ENCODE data around the gene DPH2. TPM values are rescaled to one million over a fixed set of nuclear protein-coding genes. Genes with fewer than 3 reads are reported as not detected.

The DPH2 gene
- total RNA-seq, 1 experiment from 2014 or later, result 28.5 TPM

DNA sequence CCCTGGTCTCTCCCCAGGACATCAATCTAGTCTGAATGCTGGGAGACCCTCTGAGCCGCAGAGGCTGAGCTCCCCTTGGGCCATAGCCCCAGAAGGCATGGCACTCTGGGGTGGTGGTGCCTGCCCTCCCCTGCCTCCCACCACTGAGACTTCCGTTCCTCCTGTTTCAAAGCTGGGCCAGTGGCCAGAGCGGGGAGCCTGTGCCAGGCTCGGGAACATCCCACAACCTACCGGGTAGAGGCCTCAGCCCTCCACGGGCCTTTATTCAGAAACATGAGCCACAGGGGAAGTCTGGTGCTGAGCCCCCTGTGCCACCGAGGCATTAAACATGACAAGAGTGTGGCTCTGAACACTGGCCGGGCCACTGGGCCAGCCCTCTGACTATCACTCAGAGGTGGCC, 29.6 kb downstream of the DPH2 start:
- DNase-seq (ENCODE audit: low spot score), result no peak

DNA sequence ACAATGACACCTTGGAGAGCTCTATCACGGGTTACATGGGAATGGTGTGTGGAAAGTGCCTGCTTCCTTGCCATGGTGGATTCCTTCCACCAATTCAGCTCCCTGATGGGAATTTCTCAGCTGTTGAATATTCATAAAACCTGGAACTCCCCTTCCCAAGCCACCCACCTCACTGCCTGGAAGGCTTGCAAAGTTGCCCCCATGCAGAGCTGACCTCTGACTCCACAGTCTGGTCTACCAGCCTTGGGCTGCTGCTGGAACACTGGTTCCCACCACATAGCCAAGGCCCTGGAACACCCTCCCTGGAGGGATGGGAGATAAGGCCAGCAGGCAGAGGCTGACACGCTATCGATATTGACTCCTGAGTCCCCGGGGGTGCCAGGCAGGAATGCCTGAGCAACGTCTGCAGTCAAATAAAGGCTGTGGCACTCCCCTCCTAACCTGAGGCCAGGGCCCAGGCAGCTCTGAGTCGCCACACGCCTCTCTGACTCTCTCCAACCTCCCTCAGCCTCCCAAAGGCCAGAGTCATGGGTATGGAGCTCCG, 30.4 kb downstream of the DPH2 start:
- no peak for DNase-seq (ENCODE audit: low spot score)

DNA sequence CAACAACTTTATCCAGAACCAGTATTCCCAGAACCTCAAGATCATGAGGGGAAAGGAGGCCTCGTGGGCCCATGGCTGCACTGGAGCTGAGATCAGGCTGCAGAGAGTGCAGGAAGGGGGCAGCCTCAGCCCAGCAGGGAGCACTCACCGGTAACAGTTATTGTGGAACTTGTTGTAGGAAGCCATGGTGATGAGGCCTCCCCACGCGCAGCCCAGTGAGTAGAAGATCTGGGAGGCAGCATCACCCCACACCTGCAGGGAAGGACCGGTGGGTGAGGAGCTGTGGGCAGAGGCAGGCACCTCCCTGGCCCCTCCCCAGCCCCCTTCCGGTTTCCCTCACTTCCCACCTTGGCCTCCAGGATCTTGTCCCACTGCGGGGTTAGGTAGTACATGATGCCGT, 32.4 kb downstream of the DPH2 start:
- no peak for DNase-seq (ENCODE audit: low spot score)

DNA sequence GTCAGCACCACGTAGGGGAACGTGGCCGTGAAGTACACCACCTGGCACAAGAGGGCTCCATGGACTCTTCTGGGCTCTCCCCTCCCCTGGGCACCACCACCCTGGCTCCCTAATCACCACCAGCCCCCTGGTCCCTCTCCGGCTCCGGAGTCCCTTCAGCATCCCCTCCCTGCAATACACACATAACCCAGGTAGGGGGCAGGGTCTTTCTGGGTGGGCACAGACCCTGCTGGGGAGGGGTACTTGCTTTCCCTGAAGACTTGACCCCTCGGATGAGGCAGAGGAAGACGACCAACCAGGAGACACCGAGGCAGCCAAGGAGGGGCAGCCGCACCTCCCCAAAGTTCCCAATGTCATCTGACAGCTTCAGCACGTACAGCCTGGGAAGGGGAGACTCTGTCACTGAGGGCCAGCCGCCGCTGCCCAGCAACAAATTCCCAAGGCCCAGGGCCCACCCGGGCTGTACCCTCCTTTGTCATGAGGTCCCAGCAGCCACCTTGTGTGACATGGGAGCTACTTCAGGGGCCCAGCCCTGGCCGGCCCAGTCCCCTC, 32.9 kb downstream of the DPH2 start:
- DNase-seq (ENCODE audit: low spot score), result no peak

DNA sequence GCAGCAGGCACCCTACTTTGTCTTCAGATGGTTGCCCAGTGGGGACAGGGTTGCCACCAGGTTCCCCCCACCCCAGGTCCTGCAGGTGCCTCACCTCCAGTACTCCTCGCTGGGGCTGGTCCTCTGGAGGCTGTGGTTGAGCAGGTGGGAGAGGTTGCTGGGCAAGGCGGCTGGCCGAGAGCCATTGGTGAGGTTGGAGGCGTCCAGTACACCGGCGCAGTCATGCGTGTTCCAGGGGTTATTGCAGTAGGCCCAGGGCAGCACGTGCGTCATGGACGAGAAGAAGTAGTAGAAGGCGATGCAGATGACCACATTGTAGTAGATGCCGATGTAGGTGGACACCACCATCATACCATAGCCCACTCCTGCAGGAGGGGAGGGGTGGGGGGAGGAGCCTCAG, 38.4 kb downstream of the DPH2 start:
- DNase-seq (ENCODE audit: low spot score), result no peak

DNA sequence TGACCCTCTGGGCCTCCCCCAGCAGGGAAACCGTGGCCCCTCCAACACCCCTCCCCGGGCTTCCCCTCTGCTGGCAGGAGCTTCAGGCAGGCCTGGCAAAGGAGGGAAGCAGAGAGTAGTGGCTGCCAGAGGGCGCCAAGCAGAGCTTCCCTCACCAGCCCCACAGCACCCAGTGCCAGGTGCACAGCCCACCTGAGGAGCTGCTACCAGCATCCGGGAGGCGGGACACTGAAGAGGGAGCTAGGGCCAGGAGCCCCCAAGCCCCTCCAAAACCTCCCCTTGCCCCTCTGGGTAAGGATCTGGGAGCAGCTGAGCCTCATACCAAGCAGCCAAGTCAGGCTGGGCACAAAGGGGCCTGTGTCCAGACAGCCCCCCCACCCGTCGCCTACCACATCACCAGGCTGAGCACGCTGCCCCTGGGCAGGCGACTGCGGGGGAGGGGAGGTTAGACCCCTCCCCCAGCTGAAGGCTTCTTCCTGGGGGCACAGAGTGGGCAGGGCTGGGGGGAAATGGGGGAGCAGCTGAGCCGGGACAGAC, 41.2 kb downstream of the DPH2 start:
- DNase-seq (ENCODE audit: low spot score), result no peak

DNA sequence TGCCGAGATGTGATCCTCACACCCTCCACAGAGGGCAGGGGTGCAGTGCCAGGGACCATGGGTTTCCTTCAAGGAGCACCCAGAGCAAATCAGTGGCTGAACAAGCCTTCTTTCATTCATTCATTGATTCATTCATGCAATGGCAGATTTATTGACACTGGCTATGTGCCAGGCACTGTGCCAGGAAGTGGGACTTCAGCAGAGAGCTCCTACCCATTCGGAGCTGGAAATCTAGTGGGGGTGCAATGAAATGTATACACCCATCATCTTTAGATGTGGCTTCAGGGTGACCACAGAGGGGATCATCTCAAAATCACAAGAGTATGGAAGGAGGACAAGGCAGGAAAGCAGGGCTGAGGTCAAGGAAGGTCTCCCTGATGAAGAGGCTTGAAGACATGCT, 42.6 kb downstream of the DPH2 start:
- no peak for DNase-seq (ENCODE audit: low spot score)

DNA sequence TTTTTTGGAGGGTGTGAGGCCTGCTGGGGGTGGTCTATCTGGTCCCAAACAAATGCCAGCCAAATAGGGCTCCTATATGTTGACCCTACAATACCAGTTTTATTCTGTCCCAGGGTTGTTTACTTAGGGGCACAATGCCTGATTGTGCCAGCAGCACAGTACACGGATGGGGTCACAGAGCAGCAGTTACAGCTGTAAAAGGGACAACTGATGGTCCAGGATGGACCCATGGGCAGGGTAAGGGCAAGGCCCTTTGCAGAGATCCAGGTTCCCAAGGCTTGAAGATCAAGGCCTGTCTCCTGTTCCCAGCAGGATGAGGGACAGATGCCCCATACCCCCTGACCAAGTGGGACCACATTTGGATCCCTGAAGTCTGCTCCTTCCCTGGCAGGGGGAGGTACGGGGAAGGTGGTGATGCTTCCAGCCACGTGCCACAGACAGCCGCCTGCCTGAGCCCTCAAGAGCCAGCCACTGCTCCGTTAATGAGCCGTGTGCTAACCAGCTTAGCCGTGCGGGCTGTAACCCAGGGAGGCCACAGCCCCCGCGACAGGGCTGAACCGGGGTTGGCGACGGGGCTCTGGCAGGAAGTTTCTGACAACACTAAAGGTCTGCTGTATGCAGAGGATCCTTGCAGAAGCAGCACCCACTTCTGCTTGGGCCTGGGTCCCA, 43.3 kb downstream of the DPH2 start:
- DNase-seq (ENCODE audit: low spot score), result no peak

DNA sequence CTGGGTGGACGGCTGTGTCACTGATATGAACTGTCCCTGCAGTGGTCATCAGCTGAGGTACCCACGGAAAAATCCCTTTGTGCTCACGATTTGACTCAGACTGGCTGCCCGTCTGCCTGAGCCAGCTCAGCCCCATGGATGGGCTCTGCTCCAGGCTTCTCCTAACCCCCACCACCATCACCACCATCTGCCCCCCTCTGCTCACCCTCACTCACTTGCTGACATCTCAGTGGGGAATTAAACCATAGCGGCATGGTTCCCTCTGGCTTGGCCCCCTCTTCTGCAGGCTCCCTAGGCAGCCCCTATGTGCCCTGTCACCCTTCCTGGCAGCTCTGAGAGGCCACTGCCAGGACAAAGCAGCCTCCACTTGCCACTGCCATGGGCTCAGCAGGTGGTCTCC, 44.1 kb downstream of the DPH2 start:
- no peak for DNase-seq (ENCODE audit: low spot score)

DNA sequence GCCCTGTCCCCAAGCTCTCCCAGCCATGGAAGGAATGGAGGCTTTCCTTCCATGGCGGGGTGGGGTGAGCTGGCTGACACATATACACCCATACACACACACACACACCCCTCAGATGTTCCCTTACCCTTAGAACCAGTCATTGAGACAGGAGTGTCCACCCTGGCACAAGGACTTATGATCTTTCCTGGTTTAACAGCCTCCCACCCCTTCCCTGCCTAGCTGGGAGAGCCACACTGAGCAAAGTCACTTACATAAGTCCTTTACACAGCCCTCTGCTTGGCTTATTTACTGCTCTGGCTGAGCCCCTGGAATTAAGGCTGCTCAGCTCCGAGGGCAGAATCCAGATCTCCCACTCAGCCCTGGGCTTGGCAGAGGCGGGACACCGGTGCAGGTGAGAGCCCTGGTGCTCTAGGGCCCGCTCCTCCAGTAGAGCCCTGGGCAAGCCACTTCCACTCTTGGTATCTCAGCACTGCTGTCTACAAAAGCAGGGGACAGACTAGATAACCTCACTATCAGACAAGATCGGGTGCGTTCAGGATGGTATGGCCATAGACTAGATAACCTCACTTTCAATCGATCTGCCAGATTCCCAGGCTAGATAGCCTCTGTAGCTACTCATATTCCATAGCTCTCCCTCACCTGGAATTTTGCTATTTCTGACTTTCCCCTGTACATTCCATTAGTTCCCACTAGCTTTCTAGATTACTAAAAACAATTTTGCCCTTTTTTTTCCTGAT, 44.7 kb downstream of the DPH2 start:
- no peak for DNase-seq (ENCODE audit: low spot score)

DNA sequence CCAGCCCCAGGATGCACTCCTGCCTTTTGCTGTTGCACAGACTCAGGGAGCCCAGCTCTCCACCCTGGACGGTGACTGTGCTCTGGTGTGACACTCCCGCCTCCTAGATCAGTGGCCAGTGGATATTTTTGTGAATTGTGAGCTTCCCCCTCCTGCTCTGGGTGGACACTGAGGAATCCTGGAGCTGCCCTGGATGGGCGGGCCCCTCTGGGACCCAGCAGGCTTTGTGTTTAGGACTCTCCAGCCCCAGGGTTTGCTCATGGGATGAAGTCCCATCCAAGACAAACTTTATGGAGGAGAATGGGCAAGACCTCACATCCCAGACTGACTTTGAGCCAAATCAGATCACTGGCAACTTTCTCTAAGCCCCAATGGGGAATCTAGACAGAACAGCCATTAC, 45.4 kb downstream of the DPH2 start:
- DNase-seq (ENCODE audit: low spot score), result no peak

DNA sequence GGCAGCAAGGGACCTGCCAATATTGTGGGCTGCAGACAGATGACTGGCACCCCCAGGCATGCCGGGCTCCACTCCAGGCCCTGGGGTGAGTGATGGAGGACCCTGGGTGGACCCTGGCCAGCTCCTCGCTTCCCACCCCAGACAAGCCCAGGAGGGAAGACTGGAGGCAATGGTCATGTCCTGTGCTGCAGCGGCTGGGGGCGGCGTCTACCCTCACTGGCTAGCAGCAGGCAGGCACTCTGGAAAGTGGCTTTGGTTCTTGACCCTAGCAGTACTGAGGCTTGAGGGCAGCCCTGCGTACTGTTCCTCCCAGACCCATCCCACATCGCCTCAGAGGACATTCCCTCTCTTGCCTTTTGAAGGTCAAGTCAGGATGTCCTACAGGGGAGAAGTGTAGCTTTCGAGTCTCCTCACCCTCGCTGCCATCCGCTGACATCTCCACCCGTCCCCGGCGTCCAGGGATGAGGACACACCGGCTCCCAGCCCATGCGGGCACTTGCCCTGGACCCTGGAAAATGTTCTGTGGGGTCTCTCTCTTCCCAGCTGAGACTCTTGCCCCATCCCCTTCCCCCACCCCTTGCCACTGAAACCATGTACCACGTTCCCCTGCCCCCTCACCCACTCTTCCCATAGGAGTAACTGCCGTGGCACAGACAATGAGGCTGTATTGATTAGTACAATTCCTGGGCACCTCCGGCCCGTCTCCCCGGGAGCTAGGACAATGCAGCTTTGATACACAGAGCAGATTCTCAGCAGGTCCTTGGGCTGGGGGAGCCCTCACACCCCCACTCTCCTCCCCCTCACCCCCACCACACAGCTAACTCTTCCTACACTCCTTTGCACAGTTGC, 46.5 kb downstream of the DPH2 start:
- no peak for DNase-seq (ENCODE audit: low spot score)

DNA sequence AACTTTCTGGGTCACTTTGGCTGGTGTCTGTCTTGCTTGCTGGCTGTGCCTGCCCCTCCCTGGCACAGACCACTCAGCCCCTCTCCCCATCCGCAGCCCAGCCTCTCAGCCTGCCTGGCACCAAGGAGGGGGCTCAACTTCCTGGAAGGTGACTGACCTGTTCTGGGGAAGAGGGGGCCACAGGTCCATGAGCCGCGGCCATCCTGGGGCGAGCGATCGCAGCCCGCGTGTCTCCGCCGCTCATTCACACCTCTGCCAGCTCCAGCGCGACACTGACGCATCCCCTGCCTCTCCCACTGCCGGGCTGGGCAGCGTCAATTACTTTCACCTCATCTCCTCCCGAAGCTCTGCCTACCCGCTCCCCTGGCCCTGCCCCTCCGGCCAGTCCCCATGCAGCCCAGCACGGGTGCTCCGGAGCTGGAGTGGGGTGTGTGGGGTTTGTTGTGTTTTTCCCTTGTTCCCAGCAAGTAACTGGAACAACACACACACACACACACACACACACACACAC, 47.1 kb downstream of the DPH2 start:
- no peak for DNase-seq (ENCODE audit: low spot score)

DNA sequence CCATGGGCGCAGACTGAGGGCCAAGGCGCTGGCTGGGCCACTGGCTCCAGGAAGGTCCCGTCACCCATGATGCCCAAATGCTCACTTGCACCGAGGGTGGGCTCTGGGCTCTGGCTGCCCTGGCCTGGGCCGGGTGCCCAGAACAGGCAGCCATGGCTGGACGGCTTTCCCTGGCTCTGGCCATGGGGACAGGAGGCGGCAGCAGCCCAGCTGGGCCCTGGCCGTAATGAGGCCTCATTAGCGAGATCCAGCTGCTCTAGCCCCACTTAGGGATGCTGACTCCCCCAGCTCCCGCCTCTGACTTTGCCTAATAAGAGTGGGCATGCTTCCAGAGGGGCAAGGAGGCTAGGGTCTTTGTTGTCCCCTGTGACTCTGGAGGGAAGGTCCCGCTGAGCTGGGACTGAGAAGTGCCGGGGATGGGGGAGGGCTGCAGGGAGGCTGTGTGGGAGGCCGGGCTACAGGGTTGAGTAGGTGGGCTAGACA, 49.7 kb downstream of the DPH2 start:
- no peak for DNase-seq (ENCODE audit: low spot score)

DNA sequence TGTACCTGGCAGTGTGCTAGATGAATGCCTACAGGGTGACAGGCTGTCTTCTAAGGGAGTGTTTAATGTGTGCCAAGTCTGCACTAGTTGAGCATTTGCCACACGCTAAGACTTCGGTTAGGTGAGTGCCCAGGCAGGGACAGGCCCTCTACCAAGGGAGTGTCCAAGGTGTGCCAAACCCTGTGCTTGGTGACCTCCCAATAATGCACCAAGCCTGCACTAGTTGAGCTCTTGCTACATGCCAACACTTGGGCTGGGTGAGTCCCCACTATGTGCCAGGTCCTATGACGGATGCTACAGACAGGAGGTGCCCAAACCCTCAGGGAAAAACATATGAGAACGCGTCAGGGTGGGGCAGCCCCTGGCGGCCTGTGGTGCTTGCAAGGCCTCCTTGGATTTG, 50.7 kb downstream of the DPH2 start:
- DNase-seq (ENCODE audit: low spot score), result no peak

DNA sequence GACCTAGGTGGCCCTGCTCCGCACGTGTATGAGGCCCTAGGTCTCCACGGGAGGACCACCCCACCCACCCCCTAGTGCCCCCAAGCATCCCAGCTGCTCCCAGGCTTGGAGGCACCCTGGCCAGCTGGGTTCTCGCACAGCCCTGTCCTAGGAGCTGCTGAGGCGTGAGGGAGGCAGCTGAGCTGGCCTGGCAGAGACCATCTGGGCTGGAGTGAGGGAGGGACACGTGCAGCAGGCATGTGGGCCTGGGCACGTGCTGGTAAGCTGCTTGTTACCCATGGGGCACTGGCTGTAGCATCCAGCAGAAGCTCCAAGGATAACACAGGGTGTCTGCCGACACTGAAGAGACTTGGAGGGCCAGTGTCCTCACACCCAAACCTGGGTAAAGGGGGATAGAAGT, 51.3 kb downstream of the DPH2 start:
- DNase-seq (ENCODE audit: low spot score), result no peak

DNA sequence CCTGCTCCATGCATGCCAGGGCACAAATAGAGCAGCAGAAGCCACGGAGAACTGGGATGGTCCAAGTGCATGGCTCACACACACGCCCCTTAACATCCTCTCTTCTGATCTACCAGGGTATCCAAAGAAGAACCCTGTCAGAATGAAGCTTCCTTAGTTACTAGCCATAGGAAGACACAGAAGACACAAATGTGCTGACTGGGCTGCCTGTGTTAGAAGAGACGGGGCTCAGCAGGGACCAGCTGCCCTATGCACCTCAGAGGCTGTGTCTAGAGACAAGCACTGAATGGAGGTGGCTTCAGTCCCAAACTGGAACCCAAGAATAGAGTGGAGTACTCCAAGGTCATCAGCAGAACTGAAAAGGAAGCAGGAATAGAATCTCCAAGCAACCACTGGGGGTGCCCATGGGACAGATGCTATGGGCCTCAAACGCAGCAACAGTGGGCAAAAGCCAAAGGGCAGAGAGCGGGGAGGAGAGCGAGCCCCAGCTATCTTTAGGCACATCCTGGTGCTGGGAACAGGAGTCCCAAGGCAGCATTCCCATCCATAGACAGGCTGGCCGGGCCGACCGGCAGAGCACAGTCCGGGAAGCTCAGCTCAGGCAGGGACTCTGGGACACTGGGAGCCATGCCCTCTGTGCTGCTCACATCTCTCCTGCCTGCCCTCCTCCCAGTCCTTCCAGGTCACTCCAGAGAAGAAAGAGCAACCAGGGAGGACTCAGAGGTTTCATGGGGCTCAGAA, 51.9 kb downstream of the DPH2 start:
- DNase-seq (ENCODE audit: low spot score), result no peak
